WTC11 (cell line): ENCODE data around the gene NHERF1. TPM values are rescaled to one million over a fixed set of nuclear protein-coding genes. Genes with fewer than 3 reads are reported as not detected.

Experiments
- ATAC-seq: fragments of 200-7000 bp; cut with Tn5 transposase; 2 replicates; pipeline ENCODE4 v1.10.0; 2021; ENCODE audit warnings: mild to moderate bottlenecking, moderate library complexity
- CTCF ChIA-PET: fragments of 300-600 bp; sonication (Branson Sonifier 250); formaldehyde crosslinking; loops from one replicate; lab custom pipeline; 2021; ENCODE audit warnings: antibody characterized with exemption; lab: Charles Lee
- POLR2A ChIA-PET: fragments of 350-600 bp; sonication (Branson Sonifier 250); formaldehyde crosslinking; loops from one replicate; lab custom pipeline; 2021; ENCODE audit warnings: antibody characterized with exemption; lab: Charles Lee
- DNase-seq: peaks from one replicate; pipeline ENCODE4 v3.0.0; 2021; ENCODE audit warnings: low spot score
- H3K27ac Mint-ChIP-seq: 2 replicates; pipeline ENCODE4 v1.8.0; 2021; ENCODE audit warnings: mixed read lengths
- H3K27me3 Mint-ChIP-seq: 2 replicates; pipeline ENCODE4 v1.8.0; 2021; ENCODE audit warnings: low read depth, mild to moderate bottlenecking, moderate library complexity, mixed read lengths
- H3K36me3 Mint-ChIP-seq: 2 replicates; pipeline ENCODE4 v1.8.0; 2021; ENCODE audit warnings: mixed read lengths
- H3K4me1 Mint-ChIP-seq: 2 replicates; pipeline ENCODE4 v1.8.0; 2022; ENCODE audit warnings: mixed read lengths
- H3K4me3 Mint-ChIP-seq: 2 replicates; pipeline ENCODE4 v1.8.0; 2021; ENCODE audit warnings: mild to moderate bottlenecking, moderate library complexity, mixed read lengths
- H3K9me3 Mint-ChIP-seq: 2 replicates; pipeline ENCODE4 v1.8.0; 2021; ENCODE audit warnings: mixed read lengths
- ATF1 ChIP-seq: sonication (generic); formaldehyde crosslinking; IDR thresholded peaks from 2 replicates; pipeline ENCODE4 v1.8.1; 2023; ENCODE audit warnings: mild to moderate bottlenecking, moderate library complexity, missing genetic modification reagents
- ATF2 ChIP-seq: sonication (generic); formaldehyde crosslinking; IDR thresholded peaks from 2 replicates; pipeline ENCODE4 v1.8.1; 2022; ENCODE audit warnings: low read depth, missing genetic modification reagents, borderline replicate concordance
- CBFB ChIP-seq: sonication (generic); formaldehyde crosslinking; IDR thresholded peaks from 2 replicates; pipeline ENCODE4 v1.8.1; 2022; ENCODE audit warnings: mild to moderate bottlenecking, low read depth, missing genetic modification reagents
- CREB1 ChIP-seq: sonication (generic); formaldehyde crosslinking; IDR thresholded peaks from 2 replicates; pipeline ENCODE4 v1.8.0; 2023; ENCODE audit warnings: mild to moderate bottlenecking, missing genetic modification reagents
- E2F1 ChIP-seq: sonication (generic); formaldehyde crosslinking; IDR thresholded peaks from 2 replicates; pipeline ENCODE4 v1.8.0; 2022; ENCODE audit warnings: mild to moderate bottlenecking, missing genetic modification reagents
- ESRRA ChIP-seq: sonication (generic); formaldehyde crosslinking; IDR thresholded peaks from 2 replicates; pipeline ENCODE4 v1.8.1; 2022; ENCODE audit warnings: mild to moderate bottlenecking, missing genetic modification reagents, borderline replicate concordance
- ETV6 ChIP-seq: sonication (generic); formaldehyde crosslinking; IDR thresholded peaks from 2 replicates; pipeline ENCODE4 v1.8.1; 2022; ENCODE audit warnings: mild to moderate bottlenecking, missing genetic modification reagents
- FOXK1 ChIP-seq: sonication (generic); formaldehyde crosslinking; IDR thresholded peaks from 2 replicates; pipeline ENCODE4 v1.8.0; 2022; ENCODE audit warnings: mild to moderate bottlenecking, moderate library complexity, missing genetic modification reagents
- FOXP1 ChIP-seq: sonication (generic); formaldehyde crosslinking; IDR thresholded peaks from 2 replicates; pipeline ENCODE4 v1.8.0; 2022; ENCODE audit warnings: missing genetic modification reagents, mild to moderate bottlenecking, moderate library complexity, borderline replicate concordance
- HMGA2 ChIP-seq: fragments of 250-450 bp; sonication (Bioruptor Pico); IDR thresholded peaks from 2 replicates; pipeline ENCODE4 v1.4.0; 2021; ENCODE audit warnings: mild to moderate bottlenecking, moderate library complexity
- NR2C2 ChIP-seq: sonication (generic); formaldehyde crosslinking; IDR thresholded peaks from 2 replicates; pipeline ENCODE4 v1.8.0; 2022; ENCODE audit warnings: mild to moderate bottlenecking, missing genetic modification reagents
- NR3C1 ChIP-seq: sonication (generic); formaldehyde crosslinking; conservative IDR thresholded peaks from 2 replicates; pipeline ENCODE4 v1.8.1; 2023; ENCODE audit warnings: low read depth, mild to moderate bottlenecking, missing genetic modification reagents
- RELA ChIP-seq: sonication (generic); formaldehyde crosslinking; IDR thresholded peaks from 2 replicates; pipeline ENCODE4 v1.8.1; 2022; ENCODE audit warnings: missing genetic modification reagents, mild to moderate bottlenecking, borderline replicate concordance
- SMAD3 ChIP-seq: sonication (generic); formaldehyde crosslinking; IDR thresholded peaks from 2 replicates; pipeline ENCODE4 v1.8.0; 2022; ENCODE audit warnings: missing genetic modification reagents, mild to moderate bottlenecking, borderline replicate concordance
- SMAD4 ChIP-seq: sonication (generic); formaldehyde crosslinking; IDR thresholded peaks from 2 replicates; pipeline ENCODE4 v1.8.0; 2022; ENCODE audit warnings: mild to moderate bottlenecking, missing genetic modification reagents
- SOX15 ChIP-seq: fragments of 250-450 bp; sonication (Bioruptor Pico); IDR thresholded peaks from 2 replicates; pipeline ENCODE4 v1.9.0; 2021; ENCODE audit warnings: mild to moderate bottlenecking
- SP1 ChIP-seq: sonication (generic); formaldehyde crosslinking; conservative IDR thresholded peaks from 2 replicates; pipeline ENCODE4 v1.8.1; 2022; ENCODE audit warnings: missing genetic modification reagents
- TCF7 ChIP-seq: sonication (generic); formaldehyde crosslinking; IDR thresholded peaks from 2 replicates; pipeline ENCODE4 v1.8.0; 2022; ENCODE audit warnings: mild to moderate bottlenecking, low read depth, missing genetic modification reagents, moderate library complexity
- TP53 ChIP-seq: sonication (generic); formaldehyde crosslinking; IDR thresholded peaks from 2 replicates; pipeline ENCODE4 v1.8.1; 2023; ENCODE audit warnings: mild to moderate bottlenecking, missing genetic modification reagents
- ZBTB21 ChIP-seq: sonication (generic); formaldehyde crosslinking; IDR thresholded peaks from 2 replicates; pipeline ENCODE4 v1.8.1; 2023; ENCODE audit warnings: mild to moderate bottlenecking, missing genetic modification reagents, borderline replicate concordance
- ZNF121 ChIP-seq: sonication (generic); formaldehyde crosslinking; IDR thresholded peaks from 2 replicates; pipeline ENCODE4 v1.8.0; 2023; ENCODE audit warnings: missing genetic modification reagents
- ZNF671 ChIP-seq: fragments of 250-450 bp; sonication (Bioruptor Pico); IDR thresholded peaks from 2 replicates; pipeline ENCODE4 v1.8.0; 2021; ENCODE audit warnings: mild to moderate bottlenecking
- total RNA-seq: library from RNA; stranded (reverse); gene quantifications from 3 replicates; pipeline ENCODE4 v1.2.3, GENCODE V29; 2021
- TF ChIP-seq, protein P1 (sequence below): sonication (generic); formaldehyde crosslinking; IDR thresholded peaks from 2 replicates; pipeline ENCODE4 v1.8.0; 2022; ENCODE audit warnings: mild to moderate bottlenecking, missing genetic modification reagents
- TF ChIP-seq, protein P2 (sequence below): sonication (generic); formaldehyde crosslinking; conservative IDR thresholded peaks from 2 replicates; pipeline ENCODE4 v1.8.1; 2022; ENCODE audit warnings: mild to moderate bottlenecking, missing genetic modification reagents

Gene NHERF1
- total RNA-seq, 1 experiment from 2014 or later: 111 TPM

- no peak overlapping the region for H3K27ac Mint-ChIP-seq
- peaks cover 11% of the 10 kb centered on the region for H3K27me3 Mint-ChIP-seq
- POLR2A ChIA-PET: no interaction called here
- no peaks in the 10 kb centered on the region for H3K4me1 Mint-ChIP-seq
- H3K36me3 Mint-ChIP-seq: no peaks in the 10 kb centered on the region
- peaks cover 4% of the 10 kb centered on the region; the same call in 1 of the 2 replicates for H3K9me3 Mint-ChIP-seq
- TF ChIP-seq E2F1 (CRISPR knock-in tag) (no peak), NR2C2 (CRISPR knock-in tag) (no peak), TP53 (CRISPR knock-in tag) (no peak), ETV6 (CRISPR knock-in tag) (no peak), ESRRA (CRISPR knock-in tag) (no peak), CREB1 (CRISPR knock-in tag) (no peak), ATF2 (CRISPR knock-in tag) (no peak), FOXP1 (no peak), RELA (CRISPR knock-in tag) (no peak), SMAD4 (CRISPR knock-in tag) (no peak), ZBTB21 (CRISPR knock-in tag) (no peak), ATF1 (no peak)
- TF ChIP-seq, protein P1, sequence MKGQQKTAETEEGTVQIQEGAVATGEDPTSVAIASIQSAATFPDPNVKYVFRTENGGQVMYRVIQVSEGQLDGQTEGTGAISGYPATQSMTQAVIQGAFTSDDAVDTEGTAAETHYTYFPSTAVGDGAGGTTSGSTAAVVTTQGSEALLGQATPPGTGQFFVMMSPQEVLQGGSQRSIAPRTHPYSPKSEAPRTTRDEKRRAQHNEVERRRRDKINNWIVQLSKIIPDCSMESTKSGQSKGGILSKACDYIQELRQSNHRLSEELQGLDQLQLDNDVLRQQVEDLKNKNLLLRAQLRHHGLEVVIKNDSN (CRISPR knock-in tag): no peak
- TF ChIP-seq, all 79 proteins: peak for 0
- DNase-seq: no peak
- H3K4me3 Mint-ChIP-seq: no peak overlapping the region
- CTCF ChIA-PET: interaction anchor here (0.6 to 1.5 kb wide), 6 partner anchors 34 to 264 kb away, joined by 3 to 5 read pairs (median 4); no protein-coding TSS in a partner anchor
- no peak for ATAC-seq
Observed at GRCh38 chr17:74702116-74702871, 46.1 kb upstream of the NHERF1 start.

- H3K27me3 Mint-ChIP-seq: peaks cover 11% of the 10 kb centered on the region
- ChIA-PET POLR2A (no interaction called here), CTCF (interaction anchor here (1.0 kb wide), 1 partner anchor 33 kb away, joined by 5 read pairs; no protein-coding TSS in a partner anchor)
- H3K9me3 Mint-ChIP-seq: peaks cover 6% of the 10 kb centered on the region; the same call in 1 of the 2 replicates
- ATAC-seq (no peak), DNase-seq (no peak)
- no peaks in the 10 kb centered on the region for H3K36me3 Mint-ChIP-seq
- H3K4me3 Mint-ChIP-seq: no peak overlapping the region
- no peaks in the 10 kb centered on the region for H3K4me1 Mint-ChIP-seq
- TF ChIP-seq, protein P1 (CRISPR knock-in tag): no peak
- TF ChIP-seq ZNF671 (CRISPR knock-in tag): no peak
- no peak for TF ChIP-seq NR3C1
- no peak for TF ChIP-seq FOXK1
- TF ChIP-seq SP1: no peak
- TF ChIP-seq CBFB: no peak
- TF ChIP-seq ZNF121 (CRISPR knock-in tag): no peak
- no peak for TF ChIP-seq SOX15
- TF ChIP-seq HMGA2 (CRISPR knock-in tag): no peak
- TF ChIP-seq, protein P2, sequence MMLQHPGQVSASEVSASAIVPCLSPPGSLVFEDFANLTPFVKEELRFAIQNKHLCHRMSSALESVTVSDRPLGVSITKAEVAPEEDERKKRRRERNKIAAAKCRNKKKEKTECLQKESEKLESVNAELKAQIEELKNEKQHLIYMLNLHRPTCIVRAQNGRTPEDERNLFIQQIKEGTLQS (CRISPR knock-in tag): no peak
- TF ChIP-seq TCF7 (CRISPR knock-in tag): no peak
- no peak for TF ChIP-seq E2F1 (CRISPR knock-in tag)
- no peak for TF ChIP-seq SMAD4 (CRISPR knock-in tag)
- TF ChIP-seq SMAD3 (CRISPR knock-in tag): no peak
- H3K27ac Mint-ChIP-seq: no peak overlapping the region
Observed at GRCh38 chr17:74703311-74703710, 45.1 kb upstream of the NHERF1 start.
